Liver (tissue), 9 donors: ENCODE measurements around the gene OR2B6. TPM values are rescaled to one million over a fixed set of nuclear protein-coding genes. Genes with fewer than 3 reads are reported as not detected.

ENCODE experiments used
- DNase-seq: peaks from one replicate; pipeline ENCODE4 v3.0.0-alpha.2; 2017; ENCODE audit warnings: low spot score
- H3K27ac ChIP-seq, 2 donors: one replicate each; pipeline ENCODE4 v1.7.0; 2013; ENCODE audit warnings: inconsistent platforms in 2 of 2, low read length in 2 of 2, control low read depth in 1 of 2, low read depth in 1 of 2, mild to moderate bottlenecking in 1 of 2
- H3K27me3 ChIP-seq, 4 donors: one replicate each; pipeline versions ENCODE4 v1.6.1 to v1.7.0; 2013; ENCODE audit warnings: low read length in 3 of 4, inconsistent platforms in 1 of 4, mild to moderate bottlenecking in 1 of 4, moderate library complexity in 1 of 4; ENCODE audit not compliant: control insufficient read depth in 4 of 4, insufficient read depth in 4 of 4
- H3K36me3 ChIP-seq, 4 donors: one replicate each; pipeline versions ENCODE4 v1.6.1 to v1.7.0; 2013; ENCODE audit warnings: low read length in 3 of 4, mild to moderate bottlenecking in 3 of 4, low read depth in 1 of 4, moderate library complexity in 1 of 4; ENCODE audit not compliant: control insufficient read depth in 4 of 4, insufficient read depth in 3 of 4
- H3K4me1 ChIP-seq, 4 donors: one replicate each; pipeline versions ENCODE4 v1.6.1 to v1.7.0; 2013; ENCODE audit warnings: low read length in 3 of 4, mild to moderate bottlenecking in 3 of 4, moderate library complexity in 1 of 4; ENCODE audit not compliant: control insufficient read depth in 4 of 4, insufficient read depth in 4 of 4
- H3K4me3 ChIP-seq, 3 donors: one replicate each; pipeline versions ENCODE4 v1.6.1 to v1.7.0; 2013; ENCODE audit warnings: low read length in 3 of 3, control low read depth in 1 of 3, low read depth in 1 of 3, mild to moderate bottlenecking in 1 of 3
- H3K9ac ChIP-seq, 2 donors: one replicate each; pipeline ENCODE4 v1.7.0; 2013; ENCODE audit warnings: low read length in 2 of 2, mild to moderate bottlenecking in 2 of 2, moderate library complexity in 2 of 2, control low read depth in 1 of 2, low read depth in 1 of 2
- H3K9me3 ChIP-seq, 4 donors: one replicate each; pipeline versions ENCODE4 v1.6.1 to v1.7.0; 2013; ENCODE audit warnings: low read length in 3 of 4; ENCODE audit not compliant: control insufficient read depth in 4 of 4
- ATF3 ChIP-seq: IDR thresholded peaks from 2 replicates; pipeline ENCODE4 v1.6.1; 2016; ENCODE audit warnings: antibody characterized with exemption
- CTCF ChIP-seq: fragments of 150-350 bp; IDR thresholded peaks from 2 replicates; pipeline ENCODE4 v1.5.1; 2017; ENCODE audit warnings: improper control_type of control experiment, low read depth, low read length; ENCODE audit not compliant: missing input control
- EGR1 ChIP-seq, 2 donors: IDR thresholded peaks; 2 replicates each; pipeline ENCODE4 v1.6.1; 2016 to 2018; ENCODE audit warnings: antibody characterized with exemption in 2 of 2, low read depth in 2 of 2
- FOXA1 ChIP-seq: IDR thresholded peaks from 2 replicates; pipeline ENCODE4 v1.6.1; 2016; ENCODE audit warnings: antibody characterized with exemption
- FOXA2 ChIP-seq: IDR thresholded peaks from 2 replicates; pipeline ENCODE4 v1.6.1; 2016; ENCODE audit warnings: antibody characterized with exemption
- GABPA ChIP-seq, 2 donors: IDR thresholded peaks in 1 of 2; conservative IDR thresholded peaks in 1 of 2; 2 replicates each; pipeline ENCODE4 v1.6.1; 2016; ENCODE audit warnings: antibody characterized with exemption in 2 of 2, mild to moderate bottlenecking in 1 of 2, moderate library complexity in 1 of 2
- HNF4A ChIP-seq, 2 donors: conservative IDR thresholded peaks; 2 replicates each; pipeline ENCODE4 v1.6.1; 2016; ENCODE audit warnings: antibody characterized with exemption in 2 of 2, mild to moderate bottlenecking in 2 of 2
- HNF4G ChIP-seq: IDR thresholded peaks from 2 replicates; pipeline ENCODE4 v1.6.1; 2016; ENCODE audit warnings: antibody characterized with exemption
- JUND ChIP-seq, 2 donors: IDR thresholded peaks; 2 replicates each; pipeline ENCODE4 v1.6.1; 2016; ENCODE audit warnings: antibody characterized with exemption in 2 of 2
- NR2F2 ChIP-seq: IDR thresholded peaks from 2 replicates; pipeline ENCODE4 v1.6.1; 2016; ENCODE audit warnings: antibody characterized with exemption
- RAD21 ChIP-seq, 2 donors: IDR thresholded peaks; 2 replicates each; pipeline ENCODE4 v1.6.1; 2016; ENCODE audit warnings: antibody characterized with exemption in 2 of 2, mild to moderate bottlenecking in 2 of 2
- REST ChIP-seq: IDR thresholded peaks from 2 replicates; pipeline ENCODE4 v1.6.1; 2016; ENCODE audit warnings: antibody characterized with exemption, mild to moderate bottlenecking
- RXRA ChIP-seq, 2 donors: IDR thresholded peaks; 2 replicates each; pipeline ENCODE4 v1.6.1; 2017 to 2018; ENCODE audit warnings: antibody characterized with exemption in 2 of 2, mild to moderate bottlenecking in 1 of 2
- SP1 ChIP-seq: IDR thresholded peaks from 2 replicates; pipeline ENCODE4 v1.6.1; 2018; ENCODE audit warnings: antibody characterized with exemption, mild to moderate bottlenecking
- TAF1 ChIP-seq: conservative IDR thresholded peaks from 2 replicates; pipeline ENCODE4 v1.6.1; 2016; ENCODE audit warnings: antibody characterized with exemption, mild to moderate bottlenecking
- YY1 ChIP-seq: IDR thresholded peaks from 2 replicates; pipeline ENCODE4 v1.6.1; 2016; ENCODE audit warnings: antibody characterized with exemption, mild to moderate bottlenecking
- WGBS: extraction: QIAGEN DNeasy Blood & Tissue Kit; methylation state at CpG from one replicate; pipeline ENCODE4 v1.1.7; 2013; 5-methylcytosine and 5-hydroxymethylcytosine counted together
- polyA plus RNA-seq, 2 donors: library from polyadenylated mRNA; stranded (reverse) in 1 of 2; unstranded in 1 of 2; fragments of 200-250 nt in 1 of 2; fragments of >200 nt in 1 of 2; fragmentation: Nextera tagmentation in 1 of 2; extraction: Ambion mirVana in 1 of 2; gene quantifications; one replicate each; pipeline versions ENCODE4 v1.2.1 to v1.2.3, GENCODE V29; 2013 to 2015
- total RNA-seq, 2 donors: library from RNA; depleted of rRNA; stranded (reverse); fragments of >200 nt; gene quantifications; one replicate each; pipeline ENCODE4 v1.2.3, GENCODE V29; 2014
- TF ChIP-seq, protein P1 (sequence below): IDR thresholded peaks from 2 replicates; pipeline ENCODE4 v1.6.1; 2016; ENCODE audit warnings: antibody characterized with exemption
- TF ChIP-seq, protein P2 (sequence below): IDR thresholded peaks from 2 replicates; pipeline ENCODE4 v1.6.1; 2016; ENCODE audit warnings: antibody characterized with exemption
- donor health status: healthy.
- donor health status: healthy.
- donor health status: healthy.
- donor health status: healthy.
- donor health status: healthy.

Gene OR2B6
- total and polyA plus RNA-seq, 4 donors = 0.19 TPM; not detected in 3

GRCh38 chr6:28001751-28002150 lies 44.7 kb downstream of the OR2B6 start:
- DNase-seq = no peak
- no peak for TF ChIP-seq REST
- no peak for TF ChIP-seq JUND (IDR thresholded peaks at IDR 0.05)
- no peak for TF ChIP-seq RAD21 (IDR thresholded peaks at IDR 0.05)
- TF ChIP-seq HNF4G = no peak
- no peak for TF ChIP-seq FOXA2
- TF ChIP-seq GABPA (IDR thresholded peaks at IDR 0.05 in 1 of 2, conservative IDR thresholded peaks at IDR 0.05 in 1 of 2) = no peak
- no peak for TF ChIP-seq RXRA (IDR thresholded peaks at IDR 0.05)
- no peak for TF ChIP-seq ATF3
- TF ChIP-seq NR2F2 = no peak
- TF ChIP-seq, protein P1, sequence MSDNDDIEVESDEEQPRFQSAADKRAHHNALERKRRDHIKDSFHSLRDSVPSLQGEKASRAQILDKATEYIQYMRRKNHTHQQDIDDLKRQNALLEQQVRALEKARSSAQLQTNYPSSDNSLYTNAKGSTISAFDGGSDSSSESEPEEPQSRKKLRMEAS = no peak
- TF ChIP-seq SP1 = no peak
- TF ChIP-seq TAF1 = no peak
- TF ChIP-seq, protein P2, sequence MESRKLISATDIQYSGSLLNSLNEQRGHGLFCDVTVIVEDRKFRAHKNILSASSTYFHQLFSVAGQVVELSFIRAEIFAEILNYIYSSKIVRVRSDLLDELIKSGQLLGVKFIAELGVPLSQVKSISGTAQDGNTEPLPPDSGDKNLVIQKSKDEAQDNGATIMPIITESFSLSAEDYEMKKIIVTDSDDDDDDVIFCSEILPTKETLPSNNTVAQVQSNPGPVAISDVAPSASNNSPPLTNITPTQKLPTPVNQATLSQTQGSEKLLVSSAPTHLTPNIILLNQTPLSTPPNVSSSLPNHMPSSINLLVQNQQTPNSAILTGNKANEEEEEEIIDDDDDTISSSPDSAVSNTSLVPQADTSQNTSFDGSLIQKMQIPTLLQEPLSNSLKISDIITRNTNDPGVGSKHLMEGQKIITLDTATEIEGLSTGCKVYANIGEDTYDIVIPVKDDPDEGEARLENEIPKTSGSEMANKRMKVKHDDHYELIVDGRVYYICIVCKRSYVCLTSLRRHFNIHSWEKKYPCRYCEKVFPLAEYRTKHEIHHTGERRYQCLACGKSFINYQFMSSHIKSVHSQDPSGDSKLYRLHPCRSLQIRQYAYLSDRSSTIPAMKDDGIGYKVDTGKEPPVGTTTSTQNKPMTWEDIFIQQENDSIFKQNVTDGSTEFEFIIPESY = no peak
- no peaks in the 10 kb centered on the region for H3K9me3 ChIP-seq
- H3K36me3 ChIP-seq = no peaks in the 10 kb centered on the region
- H3K27me3 ChIP-seq = peaks cover 0 to 5% (median 0%) of the 10 kb centered on the region in 4 donors
- no peaks in the 10 kb centered on the region for H3K4me1 ChIP-seq
- H3K27ac ChIP-seq = no peak overlapping the region
- WGBS = 69% methylated on average over 5 of the region's 5 CpGs
- no peak overlapping the region for H3K9ac ChIP-seq
- no peak overlapping the region for H3K4me3 ChIP-seq

DNA sequence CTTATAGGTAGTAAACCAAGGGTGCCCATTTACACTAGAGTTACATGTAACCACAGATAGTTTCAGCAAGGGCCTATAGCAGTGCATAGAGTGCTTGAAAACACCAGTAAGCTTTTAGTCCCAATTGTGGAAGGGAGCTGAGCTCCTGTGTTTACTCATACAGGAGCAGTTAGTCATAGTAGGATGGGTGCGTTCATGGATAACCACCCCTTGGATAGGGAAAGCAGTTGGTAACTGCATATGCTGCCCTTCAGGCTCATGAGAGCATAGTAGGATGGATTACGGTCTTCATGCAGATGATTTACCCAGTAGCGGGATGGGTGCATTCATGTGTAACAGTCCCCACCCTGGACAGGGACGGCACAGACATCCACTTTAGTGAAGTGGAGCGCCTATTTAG lies 45.1 kb downstream of the OR2B6 start:
- H3K27me3 ChIP-seq = peaks cover 0 to 5% (median 0%) of the 10 kb centered on the region in 4 donors
- no peak for DNase-seq
- no peaks in the 10 kb centered on the region for H3K36me3 ChIP-seq
- no peaks in the 10 kb centered on the region for H3K9me3 ChIP-seq
- no peak overlapping the region for H3K4me3 ChIP-seq
- no peak overlapping the region for H3K9ac ChIP-seq
- WGBS = 94% methylated on average over 5 of the region's 5 CpGs
- H3K4me1 ChIP-seq = no peaks in the 10 kb centered on the region
- no peak overlapping the region for H3K27ac ChIP-seq
- TF ChIP-seq CTCF = no peak
- TF ChIP-seq HNF4G = no peak
- TF ChIP-seq REST = no peak
- no peak for TF ChIP-seq HNF4A (conservative IDR thresholded peaks at IDR 0.05)
- no peak for TF ChIP-seq SP1
- no peak for TF ChIP-seq EGR1 (IDR thresholded peaks at IDR 0.05; ENCODE audit: low read depth in 2 of 2)
- no peak for TF ChIP-seq FOXA1
- no peak for TF ChIP-seq TAF1
- no peak for TF ChIP-seq FOXA2
- no peak for TF ChIP-seq JUND (IDR thresholded peaks at IDR 0.05)
- TF ChIP-seq GABPA (IDR thresholded peaks at IDR 0.05 in 1 of 2, conservative IDR thresholded peaks at IDR 0.05 in 1 of 2) = no peak
- no peak for TF ChIP-seq RXRA (IDR thresholded peaks at IDR 0.05)
- TF ChIP-seq, protein P2 = no peak
- TF ChIP-seq YY1 = no peak
- no peak for TF ChIP-seq ATF3
